HCT116 (cell line): ENCODE data around the gene ACCS. TPM values are rescaled to one million over a fixed set of nuclear protein-coding genes. Genes with fewer than 3 reads are reported as not detected.
A peak's percentile ranks its signal among the peaks of the same experiment; 100 is the strongest.

Experiments
- ATAC-seq: fragments of 200-7000 bp; cut with Tn5 transposase; 2 replicates; pipeline ENCODE4 v1.9.1; 2020; ENCODE audit warnings: mild to moderate bottlenecking, moderate library complexity
- BruUV-seq: library from RNA; stranded (reverse); fragments of 400-500 nt; replicated peaks from 2 replicates; lab custom pipeline; 2021; lab: Mats Ljungman, UMichigan
- CTCF ChIA-PET: fragments of 300-600 bp; sonication (Branson Sonifier 250); formaldehyde crosslinking; loops from one replicate; lab custom pipeline; 2021; ENCODE audit warnings: antibody characterized with exemption; lab: Charles Lee
- POLR2A ChIA-PET: fragments of 300-600, 350-600 bp; sonication (Branson Sonifier 250); formaldehyde crosslinking; loops from one replicate; lab custom pipeline; 2021; ENCODE audit warnings: antibody characterized with exemption; lab: Charles Lee
- RAD21 ChIA-PET, 2 experiments: fragments of 300-600 bp; sonication (Branson Sonifier 250); formaldehyde crosslinking; loops; one replicate each; lab custom pipeline; 2023; ENCODE audit warnings: low total read pairs in 2 of 2; ENCODE audit not compliant: uncharacterized antibody in 2 of 2, unreplicated experiment in 2 of 2, low non-redundant PET in 1 of 2; lab: Charles Lee
- DNase-seq: peaks from one replicate; pipeline ENCODE4 v3.0.0-alpha.2; 2010; ENCODE audit warnings: low read depth, low spot score
- H2AFZ ChIP-seq: fragments of 200-600 bp; shearing (Covaris generic), sonication (generic); 2 replicates; pipeline ENCODE4 v1.6.1; 2017; ENCODE audit warnings: low read depth, mixed run types, mixed read lengths, antibody characterized with exemption, low read length; ENCODE audit not compliant: poor library complexity, severe bottlenecking
- H3K27ac ChIP-seq: 2 replicates; pipeline ENCODE4 v1.5.1; 2012; ENCODE audit warnings: low read depth, low read length
- H3K27me3 ChIP-seq: fragments of 200-600 bp; sonication (generic); 2 replicates; pipeline ENCODE4 v1.6.1; 2016; ENCODE audit warnings: mixed run types, low read length, mixed read lengths; ENCODE audit not compliant: insufficient read depth
- H3K36me3 ChIP-seq, 2 experiments: fragments of 200-500 bp in 1 of 2; fragments of 200-600 bp in 1 of 2; sonication (Bioruptor generic) in 1 of 2; sonication (generic) in 1 of 2; 2 replicates each; pipeline versions ENCODE4 v1.5.1 to v1.6.1; 2014 to 2016; ENCODE audit warnings: low read length in 2 of 2, inconsistent platforms in 1 of 2, mixed read lengths in 1 of 2, mixed run types in 1 of 2; ENCODE audit not compliant: insufficient read depth in 2 of 2, control insufficient read depth in 1 of 2
- H3K4me1 ChIP-seq, 2 experiments: fragments of 200-600 bp in 1 of 2; sonication (generic) in 1 of 2; 2 replicates each; pipeline versions ENCODE4 v1.5.1 to v1.6.1; 2012 to 2017; ENCODE audit warnings: low read length in 2 of 2, inconsistent platforms in 1 of 2, mild to moderate bottlenecking in 1 of 2, mixed read lengths in 1 of 2, mixed run types in 1 of 2, moderate library complexity in 1 of 2; ENCODE audit not compliant: insufficient read depth in 2 of 2, control insufficient read depth in 1 of 2
- H3K4me2 ChIP-seq: fragments of 200-600 bp; sonication (generic); 2 replicates; pipeline ENCODE4 v1.6.1; 2017; ENCODE audit warnings: mixed run types, low read length, mixed read lengths
- H3K4me3 ChIP-seq, 2 experiments: fragments of 200-600 bp in 1 of 2; sonication (generic) in 1 of 2; replicated peaks in 1 of 2; 2 replicates each; pipeline ENCODE4 v1.5.1; 2011 to 2016; ENCODE audit warnings: low read length in 2 of 2, control low read depth in 1 of 2, low read depth in 1 of 2, mild to moderate bottlenecking in 1 of 2, mixed read lengths in 1 of 2, mixed run types in 1 of 2
- H3K79me2 ChIP-seq: fragments of 200-600 bp; sonication (generic); 2 replicates; pipeline ENCODE4 v1.6.1; 2017; ENCODE audit warnings: mild to moderate bottlenecking, mixed run types, low read length, moderate library complexity, mixed read lengths; ENCODE audit not compliant: insufficient read depth
- H3K9ac ChIP-seq: fragments of 200-600 bp; sonication (generic); 2 replicates; pipeline ENCODE4 v1.6.1; 2016; ENCODE audit warnings: low read length, mixed read lengths
- H3K9me2 ChIP-seq: fragments of 200-600 bp; sonication (generic), shearing (Covaris generic); 2 replicates; pipeline ENCODE4 v1.6.1; 2017; ENCODE audit warnings: mixed run types, mild to moderate bottlenecking, moderate library complexity; ENCODE audit not compliant: insufficient read depth
- H3K9me3 ChIP-seq, 2 experiments: fragments of 200-500 bp in 1 of 2; fragments of 200-600 bp in 1 of 2; sonication (Bioruptor generic) in 1 of 2; sonication (generic) in 1 of 2; 2 replicates each; pipeline ENCODE4 v1.6.1; 2014 to 2017; ENCODE audit warnings: low read length in 2 of 2, mixed read lengths in 2 of 2, inconsistent platforms in 1 of 2, low read depth in 1 of 2, mild to moderate bottlenecking in 1 of 2, mixed run types in 1 of 2, moderate library complexity in 1 of 2; ENCODE audit not compliant: control insufficient read depth in 1 of 2, insufficient read depth in 1 of 2
- H4K20me1 ChIP-seq: fragments of 200-600 bp; sonication (generic), shearing (Covaris generic); 2 replicates; pipeline ENCODE4 v1.6.1; 2017; ENCODE audit warnings: mixed run types, mild to moderate bottlenecking, moderate library complexity; ENCODE audit not compliant: insufficient read depth
- CTCF ChIP-seq, 3 experiments: fragments of 200-600 bp in 1 of 3; sonication (generic) in 1 of 3; IDR thresholded peaks in 2 of 3; conservative IDR thresholded peaks in 1 of 3; 2 replicates each; pipeline ENCODE4 v1.5.1; 2012 to 2017; ENCODE audit warnings: low read depth in 2 of 3, low read length in 2 of 3, antibody characterized with exemption in 1 of 3, borderline replicate concordance in 1 of 3, control low read depth in 1 of 3, mild to moderate bottlenecking in 1 of 3, mixed read lengths in 1 of 3, mixed run types in 1 of 3, moderate library complexity in 1 of 3; ENCODE audit not compliant: insufficient read depth in 1 of 3
- YY1 ChIP-seq: IDR thresholded peaks from 2 replicates; pipeline ENCODE4 v1.6.1; 2011; ENCODE audit warnings: low read length, low read depth, moderate library complexity, mild to moderate bottlenecking; ENCODE audit not compliant: insufficient replicate concordance; ENCODE audit errors: extremely low read depth
- ZBTB33 ChIP-seq: IDR thresholded peaks from 2 replicates; pipeline ENCODE4 v1.6.1; 2011; ENCODE audit warnings: mild to moderate bottlenecking, low read length, moderate library complexity; ENCODE audit not compliant: insufficient replicate concordance; ENCODE audit errors: extremely low read depth
- intact Hi-C: fragments of 100-400 bp; cut with micrococcal nuclease; formaldehyde crosslinking; loops from 2 replicates; pipeline ENCODE4 v1.10.0; 2022
- total RNA-seq: library from RNA; stranded (reverse); gene quantifications from one replicate; pipeline ENCODE4 v1.2.1, GENCODE V29; 2021; ENCODE audit not compliant: unreplicated experiment

Gene ACCS
- total RNA-seq, 1 experiment from 2014 or later, result 13.2 TPM

GRCh38 chr11:44104481-44105294, 38.6 kb downstream of the ACCS start:
- H3K27ac ChIP-seq, result no peak overlapping the region
- no peaks in the 10 kb centered on the region for H3K4me1 ChIP-seq
- DNase-seq, result no peak
- no peak overlapping the region for H3K4me2 ChIP-seq
- H4K20me1 ChIP-seq, result no peaks in the 10 kb centered on the region
- peak; percentile 88 for ATAC-seq
- no peaks in the 10 kb centered on the region for H3K9me2 ChIP-seq
- BruUV-seq, result no TSS peak
- H3K79me2 ChIP-seq, result peaks cover 29% of the 10 kb centered on the region
- CTCF ChIA-PET, result interaction anchor here (1.1 to 3.2 kb wide), 9 partner anchors 10 to 181 kb away, joined by 4 to 34 read pairs (median 5); partner anchors contain the start of gene EXT2
- no peak overlapping the region for H3K9ac ChIP-seq
- peaks cover 0 to 3% of the 10 kb centered on the region in 2 experiments; a peak in 1 of 4 replicates for H3K36me3 ChIP-seq
- POLR2A ChIA-PET, result interaction anchor here (0.8 kb wide), 1 partner anchor 461 kb away, joined by 3 read pairs; the partner anchor contains the start of gene CD82
- H3K4me3 ChIP-seq, result no peak overlapping the region
- H3K9me3 ChIP-seq, result no peaks in the 10 kb centered on the region
- H3K27me3 ChIP-seq, result no peaks in the 10 kb centered on the region
- RAD21 ChIA-PET, result no interaction called here
- intact Hi-C loops, result no loop called here
- no peak overlapping the region for H2AFZ ChIP-seq
- TF ChIP-seq ZBTB33 (no peak), YY1 (no peak), CTCF (IDR thresholded peaks at IDR 0.05 in 2 of 3, conservative IDR thresholded peaks at IDR 0.05 in 1 of 3; ENCODE audit: borderline replicate concordance in 1 of 3, insufficient read depth in 1 of 3, low read depth in 2 of 3, low read length in 2 of 3) (peak in 2 of 3 experiments; percentile 20 to 35; a peak in 3 of 6 replicates)
